Activated T-cell treated with anti-CD3 and anti-CD28 coated beads, Interleukin-2, amount 50 U/mL, for 72 hours (primary cell): ENCODE data around the gene ISYNA1. TPM values are rescaled to one million over a fixed set of nuclear protein-coding genes. Genes with fewer than 3 reads are reported as not detected.

Experiments
- ATAC-seq, 2 donors: fragments of 150-1000 bp; cut with Tn5 transposase; replicated peaks in 1 of 2; 2 replicates each; pipeline ENCODE4 v1.10.0; 2021; ENCODE audit warnings: moderate library complexity in 2 of 2, mild to moderate bottlenecking in 1 of 2
- DNase-seq, 2 donors: peaks; one replicate each; pipeline ENCODE4 v3.0.0; 2021 to 2022; ENCODE audit warnings: mixed read lengths in 1 of 2
- H3K27ac Mint-ChIP-seq: one replicate; pipeline ENCODE4 v1.8.0; 2022; ENCODE audit warnings: mild to moderate bottlenecking, moderate library complexity, mixed read lengths
- H3K27me3 Mint-ChIP-seq: one replicate; pipeline ENCODE4 v1.8.0; 2022; ENCODE audit warnings: low read depth, mixed read lengths
- H3K36me3 Mint-ChIP-seq, 2 donors: one replicate each; pipeline ENCODE4 v1.8.0; 2022; ENCODE audit warnings: mixed read lengths in 2 of 2, mild to moderate bottlenecking in 1 of 2; ENCODE audit not compliant: insufficient read depth in 2 of 2
- H3K4me1 Mint-ChIP-seq: one replicate; pipeline ENCODE4 v1.8.0; 2022; ENCODE audit warnings: low read depth, mixed read lengths
- H3K4me3 Mint-ChIP-seq, 2 donors: one replicate each; pipeline ENCODE4 v1.8.0; 2022; ENCODE audit warnings: mild to moderate bottlenecking in 2 of 2, mixed read lengths in 2 of 2, moderate library complexity in 2 of 2
- H3K9me3 Mint-ChIP-seq, 2 donors: one replicate each; pipeline ENCODE4 v1.8.0; 2022; ENCODE audit warnings: mixed read lengths in 2 of 2
- total RNA-seq, 2 donors: library from RNA; stranded (reverse); gene quantifications; one replicate each; pipeline ENCODE4 v1.2.3, GENCODE V29; 2022

Gene ISYNA1
- total RNA-seq, 2 donors from 2014 or later: 20.5 to 24.8 TPM

DNA sequence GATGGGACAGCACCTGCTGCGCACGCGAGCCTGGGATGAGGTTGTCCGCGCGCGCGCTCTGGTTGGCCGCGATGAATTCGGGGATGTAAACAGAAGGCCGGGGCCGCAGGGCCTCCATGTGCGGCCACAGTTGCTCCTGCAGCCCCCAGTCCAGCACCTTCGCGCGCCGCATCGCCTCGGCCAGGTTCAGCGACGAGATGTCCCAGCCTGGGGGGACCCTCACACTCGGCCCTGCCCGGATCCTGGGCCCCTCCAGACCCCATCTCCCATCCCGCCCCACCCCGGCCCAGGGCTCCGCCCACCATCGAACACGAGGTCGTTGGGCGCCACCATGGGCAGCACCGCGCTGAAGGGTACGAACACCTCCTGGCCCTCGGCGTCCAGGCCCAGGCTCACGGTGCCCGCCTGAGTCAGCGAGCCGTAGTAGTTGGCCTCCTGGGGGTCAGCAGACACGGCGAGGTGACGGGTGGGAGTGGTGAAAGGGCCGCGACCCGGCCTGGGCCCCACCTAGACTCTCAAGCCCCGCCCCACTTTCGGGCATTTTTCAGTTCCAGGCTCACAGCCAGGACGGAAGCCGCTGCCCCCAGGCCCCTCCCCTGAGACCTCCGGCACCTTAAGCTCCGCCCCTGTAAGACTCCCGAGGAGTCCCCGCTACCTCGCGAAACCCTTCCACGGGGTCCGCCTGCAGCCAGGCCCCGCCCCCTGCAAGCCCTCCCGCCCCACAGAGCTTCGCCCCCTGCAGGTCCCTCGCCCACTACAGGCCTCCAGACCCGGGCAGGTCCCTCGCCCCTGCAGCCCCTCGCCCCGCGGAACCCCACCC is 1.1 kb downstream of the ISYNA1 start:
- Mint-ChIP-seq H3K27me3 (no peaks in the 10 kb centered on the region), H3K4me1 (peaks cover 16% of the 10 kb centered on the region), H3K36me3 (peaks cover 0 to 2% of the 10 kb centered on the region in 2 donors), H3K4me3 (peak overlapping the region; percentile 71 to 78), H3K9me3 (no peaks in the 10 kb centered on the region), H3K27ac (no peak overlapping the region)
- DNase-seq (peak; percentile 79 to 82), ATAC-seq (peak; percentile 63 to 69)

DNA sequence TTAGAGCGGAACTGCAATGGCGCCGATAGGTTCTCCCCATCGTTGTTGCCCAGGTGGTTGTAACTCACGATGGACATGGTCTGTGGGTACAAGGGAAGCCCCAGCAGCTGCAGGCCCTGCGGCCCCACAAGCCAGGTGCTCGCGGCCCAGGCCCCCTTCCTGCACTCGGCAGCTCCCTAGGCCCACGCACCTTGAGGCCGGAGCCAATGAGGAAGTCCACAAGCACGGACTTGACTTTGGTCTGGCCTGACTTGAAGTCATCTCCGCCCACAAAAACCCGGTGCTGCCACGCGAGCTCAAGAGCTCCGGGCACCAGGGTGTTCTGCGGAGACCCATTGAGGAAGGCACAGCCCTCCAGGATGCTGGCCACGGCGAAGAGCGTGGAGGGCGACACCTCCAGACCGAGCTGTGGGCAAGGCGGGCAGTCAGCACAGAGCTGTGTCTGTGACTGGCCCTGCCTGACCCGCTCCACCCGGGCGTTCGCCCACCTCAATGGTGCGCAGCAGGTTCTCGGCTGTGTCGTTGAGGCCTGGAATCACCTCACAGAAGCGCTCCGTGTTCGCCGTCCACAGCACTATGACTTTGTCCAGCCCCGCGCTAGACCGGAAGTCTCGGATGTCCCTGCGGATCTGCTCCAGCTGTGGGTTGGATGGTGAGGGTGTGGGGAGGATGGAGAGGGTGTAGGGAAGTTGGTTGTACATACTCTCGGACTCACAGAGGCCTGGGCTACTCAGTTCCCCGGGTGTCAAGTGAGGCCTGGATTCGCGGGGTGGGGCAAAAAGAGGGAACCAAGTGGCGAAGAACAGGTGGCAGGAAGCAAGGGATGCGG is 1.9 kb downstream of the ISYNA1 start:
- Mint-ChIP-seq H3K27ac (no peak overlapping the region), H3K36me3 (peaks cover 0 to 2% of the 10 kb centered on the region in 2 donors), H3K9me3 (no peaks in the 10 kb centered on the region), H3K4me1 (peaks cover 16% of the 10 kb centered on the region), H3K4me3 (peak overlapping the region; percentile 71 to 77), H3K27me3 (no peaks in the 10 kb centered on the region)
- DNase-seq (no peak), ATAC-seq (no peak)

DNA sequence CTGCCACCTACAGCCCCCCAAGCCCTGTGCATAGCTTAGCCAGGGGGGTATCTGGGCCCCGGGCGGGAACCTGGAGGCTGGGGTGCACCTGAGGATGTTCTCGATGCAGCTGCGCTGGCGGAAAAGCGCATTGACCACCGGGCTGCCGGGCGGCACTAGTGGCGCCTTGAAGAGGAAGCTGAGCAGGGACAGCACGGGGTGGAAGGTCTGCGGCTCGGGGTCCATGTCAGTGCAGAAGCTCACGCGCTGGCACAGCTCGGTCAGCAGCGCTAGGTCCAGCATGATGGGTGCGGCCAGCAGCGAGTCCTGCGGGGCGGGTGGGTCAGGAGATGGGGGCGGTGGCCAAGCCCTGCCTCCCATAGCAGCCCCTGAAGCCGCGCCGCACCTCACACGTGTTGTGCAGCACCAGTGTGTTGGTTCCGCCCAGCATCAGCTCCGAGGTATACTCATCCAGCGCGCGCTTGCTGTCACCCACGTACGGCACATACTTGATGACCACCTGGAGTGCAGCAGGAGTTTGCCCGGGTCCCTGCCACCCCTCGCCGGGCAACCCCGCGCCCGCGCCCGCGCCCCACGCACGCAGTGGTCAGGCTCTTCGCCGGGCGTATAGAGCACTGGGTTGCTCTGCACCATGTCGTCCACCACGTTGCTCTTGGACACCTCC is 2.6 kb downstream of the ISYNA1 start:
- DNase-seq (no peak), ATAC-seq (no peak)
- peaks cover 20% of the 10 kb centered on the region for H3K4me1 Mint-ChIP-seq
- peaks cover 0 to 2% of the 10 kb centered on the region in 2 donors for H3K36me3 Mint-ChIP-seq
- no peak overlapping the region for H3K4me3 Mint-ChIP-seq
- H3K9me3 Mint-ChIP-seq: no peaks in the 10 kb centered on the region
- H3K27ac Mint-ChIP-seq: no peak overlapping the region
- no peaks in the 10 kb centered on the region for H3K27me3 Mint-ChIP-seq

DNA sequence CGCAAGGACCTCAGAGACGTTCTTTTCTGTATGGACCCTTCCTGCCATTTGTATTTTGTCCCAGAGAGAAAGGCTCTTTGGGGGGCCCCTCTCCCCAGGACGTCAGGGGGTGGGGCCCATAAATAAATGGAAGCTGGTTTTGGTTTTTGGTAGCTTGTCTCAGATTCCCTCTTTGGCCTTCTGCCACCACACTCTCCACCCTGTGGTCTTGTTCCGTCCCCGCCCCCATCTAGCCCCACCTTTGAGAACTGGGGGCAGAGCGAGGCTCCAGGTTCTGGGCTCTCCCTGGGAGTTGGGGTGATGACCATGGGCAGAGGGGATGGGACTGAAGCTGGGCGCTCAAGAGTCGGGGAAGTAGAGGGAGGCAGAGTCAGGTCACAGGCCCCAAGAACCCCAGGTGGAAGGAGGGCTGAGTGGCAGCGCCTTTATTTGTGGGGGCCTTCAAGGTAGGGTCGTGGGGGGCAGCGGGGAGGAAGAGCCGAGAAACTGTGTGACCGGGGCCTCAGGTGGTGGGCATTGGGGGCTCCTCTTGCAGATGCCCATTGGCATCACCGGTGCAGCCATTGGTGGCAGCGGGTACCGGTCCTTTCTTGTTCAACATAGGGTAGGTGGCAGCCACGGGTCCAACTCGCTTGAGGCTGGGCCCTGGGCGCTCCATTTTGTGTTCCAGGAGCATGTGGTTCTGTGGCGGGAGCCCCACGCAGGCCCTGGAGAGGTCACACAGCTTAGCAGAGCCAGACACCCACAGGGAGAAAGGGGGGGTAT is 3.3 kb downstream of the ISYNA1 start:
- DNase-seq: no peak
- no peaks in the 10 kb centered on the region for H3K27me3 Mint-ChIP-seq

DNA sequence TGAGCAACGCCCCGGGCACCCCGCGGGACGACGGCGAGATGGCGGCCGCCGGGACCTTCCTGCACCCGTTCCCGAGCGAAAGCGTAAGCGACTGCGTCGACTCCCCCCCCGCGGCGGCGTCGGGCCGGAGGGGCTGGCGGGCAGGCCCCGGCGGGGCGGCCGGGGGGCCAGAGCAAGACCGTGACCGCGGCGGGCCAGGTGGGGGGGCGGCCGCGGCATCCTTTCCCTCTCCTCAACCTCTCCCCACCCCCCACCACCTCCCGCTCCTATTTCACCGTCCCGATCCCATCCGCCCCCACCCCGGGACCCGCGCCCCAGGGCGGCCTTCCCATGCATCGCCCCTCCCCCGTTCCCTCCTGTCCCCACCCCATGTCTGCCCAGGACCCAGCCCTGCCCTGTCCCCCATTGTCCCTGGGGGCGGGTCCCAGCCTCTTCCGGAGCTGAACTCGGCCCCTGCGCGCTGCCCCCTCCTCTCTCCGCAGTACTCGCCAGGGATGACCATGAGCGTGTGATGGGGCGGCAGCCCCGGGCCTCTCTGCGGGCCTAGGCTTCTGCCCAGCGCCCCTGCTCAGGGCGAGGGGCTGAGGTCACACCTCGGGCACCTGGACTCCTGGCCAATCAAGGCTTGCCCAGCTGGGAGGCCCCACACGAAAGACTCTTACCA is 4.1 kb downstream of the ISYNA1 start:
- Mint-ChIP-seq H3K27ac (no peak overlapping the region), H3K4me3 (peak overlapping the region; percentile 68 to 73), H3K9me3 (no peaks in the 10 kb centered on the region), H3K4me1 (peaks cover 18% of the 10 kb centered on the region), H3K36me3 (peaks cover 0 to 2% of the 10 kb centered on the region in 2 donors), H3K27me3 (no peaks in the 10 kb centered on the region)
- ATAC-seq: no peak
- DNase-seq: no peak

More for the DNA sequence above, 3.3 kb downstream of the ISYNA1 start:
- Mint-ChIP-seq H3K4me1 (peaks cover 24% of the 10 kb centered on the region), H3K36me3 (peaks cover 0 to 2% of the 10 kb centered on the region in 2 donors), H3K27ac (no peak overlapping the region), H3K4me3 (peak overlapping the region; percentile 68 to 73), H3K9me3 (no peaks in the 10 kb centered on the region)
- no peak for ATAC-seq

DNA sequence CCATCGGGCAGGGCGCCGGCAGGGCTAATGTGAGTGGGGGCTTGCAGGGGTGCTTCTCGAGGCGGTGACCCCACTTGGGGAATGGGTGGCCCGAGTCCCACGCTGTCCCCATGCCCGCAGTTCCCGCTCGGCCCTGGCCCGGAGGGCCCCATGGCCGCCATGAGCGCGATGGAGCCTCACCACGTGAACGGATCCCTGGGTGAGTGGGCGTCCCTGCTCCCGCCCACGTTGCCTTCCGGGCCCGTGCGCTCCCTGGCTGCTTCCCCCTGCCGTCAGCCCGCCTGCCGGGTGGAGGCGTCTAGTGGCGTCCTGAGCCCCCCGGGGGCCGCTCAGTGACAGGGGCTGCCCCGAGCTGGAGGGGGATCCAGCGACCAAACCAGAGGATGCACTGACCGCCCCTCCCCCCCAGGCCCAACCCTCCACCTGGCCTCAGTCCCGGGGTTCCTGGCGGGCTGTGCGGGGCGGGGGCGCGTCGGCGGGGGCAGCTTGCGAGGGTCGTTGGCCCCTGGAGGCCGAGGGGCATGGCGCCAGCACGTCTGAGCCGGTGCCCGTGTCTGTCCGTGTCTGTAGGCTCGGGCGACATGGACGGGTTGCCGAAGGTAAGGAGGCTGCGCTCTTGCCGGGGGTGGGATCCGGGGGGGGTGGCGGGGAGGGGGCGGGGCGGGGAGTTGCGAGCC is 4.8 kb downstream of the ISYNA1 start:
- peaks cover 18% of the 10 kb centered on the region for H3K4me1 Mint-ChIP-seq
- H3K36me3 Mint-ChIP-seq: peaks cover 0 to 2% of the 10 kb centered on the region in 2 donors
- H3K9me3 Mint-ChIP-seq: no peaks in the 10 kb centered on the region
- H3K4me3 Mint-ChIP-seq: peak overlapping the region; percentile 10 to 77
- H3K27ac Mint-ChIP-seq: no peak overlapping the region
- no peak for ATAC-seq
- no peak for DNase-seq
- no peaks in the 10 kb centered on the region for H3K27me3 Mint-ChIP-seq

DNA sequence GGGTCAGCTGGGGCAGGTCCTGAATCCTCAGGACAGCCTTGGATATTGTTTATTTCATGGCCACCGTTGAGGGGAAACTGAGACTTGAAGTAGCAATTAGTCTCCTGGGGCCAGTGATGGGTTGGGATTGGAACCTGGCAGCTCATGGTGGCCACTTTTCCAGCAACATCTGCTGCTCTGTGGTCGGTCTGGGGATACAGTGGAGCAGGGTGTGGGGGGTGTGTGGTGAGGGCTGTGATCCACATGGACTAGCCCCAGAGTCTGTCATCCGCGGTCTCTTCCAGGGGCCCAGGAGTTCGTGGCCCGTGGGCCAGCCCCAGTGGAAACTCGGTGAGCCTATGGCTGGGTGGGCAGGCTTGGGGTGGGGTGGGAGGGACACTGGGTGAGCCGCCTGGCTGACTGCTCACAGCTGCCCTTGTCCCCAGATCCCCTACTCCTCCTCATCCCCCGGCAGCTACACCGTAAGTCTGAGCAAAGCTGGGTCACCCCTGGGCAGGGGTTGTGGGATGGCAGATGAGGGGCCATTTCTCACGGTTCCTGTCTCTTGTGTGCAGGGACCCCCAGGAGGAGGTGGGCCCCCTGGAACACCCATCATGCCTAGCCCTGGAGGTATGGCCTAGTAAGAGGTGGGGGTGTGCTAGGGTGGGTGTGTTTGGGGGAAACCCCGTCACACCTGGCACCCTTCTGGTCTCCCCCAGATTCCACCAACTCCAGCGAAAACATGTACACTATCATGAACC is 5.5 kb downstream of the ISYNA1 start:
- Mint-ChIP-seq H3K4me1 (peaks cover 18% of the 10 kb centered on the region), H3K4me3 (peak overlapping the region; percentile 10 to 77), H3K27me3 (no peaks in the 10 kb centered on the region), H3K36me3 (peaks cover 0 to 2% of the 10 kb centered on the region in 2 donors), H3K27ac (no peak overlapping the region), H3K9me3 (no peaks in the 10 kb centered on the region)
- ATAC-seq: no peak
- no peak for DNase-seq

DNA sequence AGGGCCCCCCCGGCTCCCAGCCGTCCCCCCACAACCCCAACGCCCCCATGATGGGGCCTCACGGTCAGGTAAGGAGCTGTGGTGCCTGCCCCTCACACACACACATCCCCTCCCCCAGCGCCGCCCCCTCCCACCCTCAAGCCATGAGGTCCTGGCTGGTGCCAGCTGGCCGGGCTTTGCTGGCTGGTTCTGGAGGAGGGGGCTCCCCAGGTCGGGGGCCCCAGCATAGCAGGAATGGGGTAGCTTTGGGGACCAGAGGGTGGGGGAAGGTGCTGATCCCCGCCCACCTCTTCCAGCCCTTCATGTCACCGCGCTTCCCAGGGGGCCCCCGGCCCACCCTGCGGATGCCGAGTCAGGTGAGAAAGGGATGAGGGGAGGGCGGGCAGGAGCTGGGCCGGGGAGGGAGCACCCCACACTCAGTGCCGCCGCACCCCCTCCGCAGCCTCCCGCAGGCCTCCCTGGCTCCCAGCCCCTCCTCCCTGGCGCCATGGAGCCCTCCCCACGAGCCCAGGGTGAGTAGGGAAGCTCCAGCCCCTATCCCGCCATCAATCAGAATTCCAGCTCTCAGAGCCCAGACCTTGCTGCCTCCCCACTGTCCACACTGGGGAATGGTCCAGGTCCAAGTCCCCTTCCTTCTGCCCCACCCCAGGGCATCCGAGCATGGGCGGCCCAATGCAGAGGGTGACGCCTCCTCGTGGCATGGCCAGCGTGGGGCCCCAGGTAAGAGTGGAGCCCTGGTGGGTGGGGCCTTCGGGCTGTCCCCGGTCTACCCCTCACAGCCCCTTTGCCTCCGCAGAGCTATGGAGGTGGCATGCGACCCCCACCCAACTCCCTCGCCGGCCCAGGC is 6.4 kb downstream of the ISYNA1 start:
- Mint-ChIP-seq H3K36me3 (peaks cover 0 to 2% of the 10 kb centered on the region in 2 donors), H3K9me3 (no peaks in the 10 kb centered on the region), H3K27ac (no peak overlapping the region), H3K4me1 (peaks cover 18% of the 10 kb centered on the region), H3K27me3 (no peaks in the 10 kb centered on the region), H3K4me3 (no peak overlapping the region)
- DNase-seq: no peak
- ATAC-seq: no peak

DNA sequence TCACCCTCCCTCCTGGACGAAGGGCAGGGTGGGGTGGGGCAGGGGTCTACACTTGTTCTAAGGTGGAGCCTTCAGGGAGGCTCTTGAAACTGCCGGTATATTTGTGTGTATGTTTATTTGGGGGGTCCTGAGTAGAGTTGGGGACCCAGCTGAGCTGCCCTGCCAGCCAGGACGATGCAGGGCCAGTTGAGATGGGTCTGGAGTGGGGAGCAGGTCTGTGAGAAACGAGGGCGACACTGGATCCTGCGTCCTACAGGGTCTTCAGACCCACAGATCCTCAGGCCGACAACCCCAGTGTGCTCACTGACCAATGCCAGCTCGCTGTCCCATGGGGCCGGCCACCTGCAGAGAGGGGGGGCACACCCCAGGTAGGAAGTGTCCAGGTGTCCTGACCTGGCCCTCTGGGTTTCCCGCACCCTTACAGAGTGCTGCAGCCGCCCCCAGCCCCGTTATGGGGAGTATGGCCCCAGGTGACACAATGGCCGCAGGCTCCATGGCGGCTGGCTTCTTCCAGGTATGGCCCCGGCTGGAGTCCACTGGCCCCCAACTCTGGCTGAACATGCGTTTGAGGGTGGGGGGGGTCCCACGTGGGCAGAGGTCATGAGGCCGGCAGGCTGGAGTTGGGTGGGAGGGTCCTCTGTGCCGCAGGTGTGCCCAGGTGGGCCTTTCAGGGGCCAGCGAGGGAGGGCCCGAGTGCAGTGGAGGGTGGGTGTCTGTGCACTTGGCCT is 7.4 kb downstream of the ISYNA1 start:
- no peaks in the 10 kb centered on the region for H3K27me3 Mint-ChIP-seq
- no peak overlapping the region for H3K4me3 Mint-ChIP-seq
- H3K27ac Mint-ChIP-seq: no peak overlapping the region
- peaks cover 18% of the 10 kb centered on the region for H3K4me1 Mint-ChIP-seq
- no peak for ATAC-seq
- peaks cover 0 to 2% of the 10 kb centered on the region in 2 donors for H3K36me3 Mint-ChIP-seq
- no peak for DNase-seq
- no peaks in the 10 kb centered on the region for H3K9me3 Mint-ChIP-seq

DNA sequence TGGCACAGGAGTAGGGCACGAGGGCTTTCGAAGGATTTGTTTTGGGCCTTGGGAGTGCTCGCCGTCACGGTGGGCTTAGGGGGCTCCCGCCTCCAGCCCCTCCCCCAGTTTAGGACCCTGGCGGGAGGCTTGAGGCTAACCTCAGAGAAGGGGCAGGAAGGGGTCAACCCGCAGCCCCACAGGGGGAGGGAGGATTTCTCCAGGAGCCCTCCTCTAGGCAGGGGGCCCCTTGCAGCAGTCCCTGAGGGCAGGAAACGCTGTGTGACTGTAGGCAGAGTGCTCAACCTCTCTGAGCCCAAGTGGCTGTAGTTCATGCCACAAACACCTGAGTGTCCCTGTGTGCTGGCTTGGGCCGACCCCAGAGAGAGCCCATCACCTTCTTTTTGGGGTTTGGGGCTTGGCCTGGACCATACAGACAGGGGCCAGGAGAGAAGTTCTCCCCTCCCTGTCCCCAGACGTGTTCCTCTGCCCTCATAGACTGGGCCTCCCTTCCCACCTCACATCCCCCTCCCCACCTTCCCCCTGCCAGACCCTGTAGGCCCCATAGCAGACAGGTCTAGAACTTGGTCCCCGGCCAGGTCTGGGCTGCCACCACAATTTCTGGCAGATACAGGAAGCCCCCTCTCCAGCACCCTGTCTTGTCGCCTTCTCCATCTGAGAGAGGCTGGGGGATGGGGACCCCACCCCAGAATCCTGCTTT is 8.1 kb downstream of the ISYNA1 start:
- peaks cover 19% of the 10 kb centered on the region for H3K4me1 Mint-ChIP-seq
- H3K9me3 Mint-ChIP-seq: no peaks in the 10 kb centered on the region
- no peaks in the 10 kb centered on the region for H3K27me3 Mint-ChIP-seq
- H3K36me3 Mint-ChIP-seq: peaks cover 0 to 2% of the 10 kb centered on the region in 2 donors
- ATAC-seq (no peak), DNase-seq (no peak)
- H3K27ac Mint-ChIP-seq: no peak overlapping the region
- H3K4me3 Mint-ChIP-seq: peak overlapping the region; percentile 25 to 65
